ENCODE data around the gene PROCA1.

DNA sequence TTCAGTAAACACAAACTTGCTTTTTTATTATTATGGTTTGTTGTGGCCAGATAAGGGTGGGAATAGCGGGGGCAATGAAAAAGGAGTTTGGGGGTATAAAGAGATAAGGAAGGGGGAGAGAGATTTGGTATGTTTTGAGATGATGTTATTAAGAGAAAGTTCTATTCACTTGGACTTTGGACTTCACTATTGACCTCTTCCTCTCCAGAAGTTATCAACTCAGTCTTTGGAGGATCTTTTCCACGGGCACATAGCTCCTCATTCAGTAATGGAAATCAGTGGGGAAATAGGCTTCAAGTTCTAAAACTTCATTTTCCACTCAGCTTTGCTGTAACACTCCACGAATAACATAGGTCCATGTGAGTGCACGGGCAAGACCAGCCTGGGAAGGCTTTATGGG is 23.2 kb downstream of the PROCA1 start:
- no peak for TF ChIP-seq SIN3A (IDR thresholded peaks at IDR 0.05; ENCODE audit: borderline replicate concordance in 2 of 2, control insufficient read depth in 1 of 2, low read depth in 2 of 2, low read length in 2 of 2)
- no peak for TF ChIP-seq HOXB6 (CRISPR knock-in tag; IDR thresholded peaks at IDR 0.05; ENCODE audit: borderline replicate concordance)
- TF ChIP-seq, protein P1, sequence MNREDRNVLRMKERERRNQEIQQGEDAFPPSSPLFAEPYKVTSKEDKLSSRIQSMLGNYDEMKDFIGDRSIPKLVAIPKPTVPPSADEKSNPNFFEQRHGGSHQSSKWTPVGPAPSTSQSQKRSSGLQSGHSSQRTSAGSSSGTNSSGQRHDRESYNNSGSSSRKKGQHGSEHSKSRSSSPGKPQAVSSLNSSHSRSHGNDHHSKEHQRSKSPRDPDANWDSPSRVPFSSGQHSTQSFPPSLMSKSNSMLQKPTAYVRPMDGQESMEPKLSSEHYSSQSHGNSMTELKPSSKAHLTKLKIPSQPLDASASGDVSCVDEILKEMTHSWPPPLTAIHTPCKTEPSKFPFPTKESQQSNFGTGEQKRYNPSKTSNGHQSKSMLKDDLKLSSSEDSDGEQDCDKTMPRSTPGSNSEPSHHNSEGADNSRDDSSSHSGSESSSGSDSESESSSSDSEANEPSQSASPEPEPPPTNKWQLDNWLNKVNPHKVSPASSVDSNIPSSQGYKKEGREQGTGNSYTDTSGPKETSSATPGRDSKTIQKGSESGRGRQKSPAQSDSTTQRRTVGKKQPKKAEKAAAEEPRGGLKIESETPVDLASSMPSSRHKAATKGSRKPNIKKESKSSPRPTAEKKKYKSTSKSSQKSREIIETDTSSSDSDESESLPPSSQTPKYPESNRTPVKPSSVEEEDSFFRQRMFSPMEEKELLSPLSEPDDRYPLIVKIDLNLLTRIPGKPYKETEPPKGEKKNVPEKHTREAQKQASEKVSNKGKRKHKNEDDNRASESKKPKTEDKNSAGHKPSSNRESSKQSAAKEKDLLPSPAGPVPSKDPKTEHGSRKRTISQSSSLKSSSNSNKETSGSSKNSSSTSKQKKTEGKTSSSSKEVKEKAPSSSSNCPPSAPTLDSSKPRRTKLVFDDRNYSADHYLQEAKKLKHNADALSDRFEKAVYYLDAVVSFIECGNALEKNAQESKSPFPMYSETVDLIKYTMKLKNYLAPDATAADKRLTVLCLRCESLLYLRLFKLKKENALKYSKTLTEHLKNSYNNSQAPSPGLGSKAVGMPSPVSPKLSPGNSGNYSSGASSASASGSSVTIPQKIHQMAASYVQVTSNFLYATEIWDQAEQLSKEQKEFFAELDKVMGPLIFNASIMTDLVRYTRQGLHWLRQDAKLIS (CRISPR knock-in tag; IDR thresholded peaks at IDR 0.05) = no peak
- no peak for TF ChIP-seq GABPB1 (CRISPR knock-in tag; IDR thresholded peaks at IDR 0.05)
- TF ChIP-seq, protein P2, sequence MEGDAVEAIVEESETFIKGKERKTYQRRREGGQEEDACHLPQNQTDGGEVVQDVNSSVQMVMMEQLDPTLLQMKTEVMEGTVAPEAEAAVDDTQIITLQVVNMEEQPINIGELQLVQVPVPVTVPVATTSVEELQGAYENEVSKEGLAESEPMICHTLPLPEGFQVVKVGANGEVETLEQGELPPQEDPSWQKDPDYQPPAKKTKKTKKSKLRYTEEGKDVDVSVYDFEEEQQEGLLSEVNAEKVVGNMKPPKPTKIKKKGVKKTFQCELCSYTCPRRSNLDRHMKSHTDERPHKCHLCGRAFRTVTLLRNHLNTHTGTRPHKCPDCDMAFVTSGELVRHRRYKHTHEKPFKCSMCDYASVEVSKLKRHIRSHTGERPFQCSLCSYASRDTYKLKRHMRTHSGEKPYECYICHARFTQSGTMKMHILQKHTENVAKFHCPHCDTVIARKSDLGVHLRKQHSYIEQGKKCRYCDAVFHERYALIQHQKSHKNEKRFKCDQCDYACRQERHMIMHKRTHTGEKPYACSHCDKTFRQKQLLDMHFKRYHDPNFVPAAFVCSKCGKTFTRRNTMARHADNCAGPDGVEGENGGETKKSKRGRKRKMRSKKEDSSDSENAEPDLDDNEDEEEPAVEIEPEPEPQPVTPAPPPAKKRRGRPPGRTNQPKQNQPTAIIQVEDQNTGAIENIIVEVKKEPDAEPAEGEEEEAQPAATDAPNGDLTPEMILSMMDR (IDR thresholded peaks at IDR 0.05 in 2 of 3, conservative IDR thresholded peaks at IDR 0.05 in 1 of 3; ENCODE audit: insufficient read depth in 2 of 3, low read depth in 1 of 3, low read length in 3 of 3) = no peak
- no peak for TF ChIP-seq GATA2 (CRISPR knock-in tag; IDR thresholded peaks at IDR 0.05)
- TF ChIP-seq EP300 (IDR thresholded peaks at IDR 0.05; ENCODE audit: low read length) = no peak
- TF ChIP-seq POLR2AphosphoS2 (IDR thresholded peaks at IDR 0.05; ENCODE audit: low read length) = no peak
- TF ChIP-seq, protein P3, sequence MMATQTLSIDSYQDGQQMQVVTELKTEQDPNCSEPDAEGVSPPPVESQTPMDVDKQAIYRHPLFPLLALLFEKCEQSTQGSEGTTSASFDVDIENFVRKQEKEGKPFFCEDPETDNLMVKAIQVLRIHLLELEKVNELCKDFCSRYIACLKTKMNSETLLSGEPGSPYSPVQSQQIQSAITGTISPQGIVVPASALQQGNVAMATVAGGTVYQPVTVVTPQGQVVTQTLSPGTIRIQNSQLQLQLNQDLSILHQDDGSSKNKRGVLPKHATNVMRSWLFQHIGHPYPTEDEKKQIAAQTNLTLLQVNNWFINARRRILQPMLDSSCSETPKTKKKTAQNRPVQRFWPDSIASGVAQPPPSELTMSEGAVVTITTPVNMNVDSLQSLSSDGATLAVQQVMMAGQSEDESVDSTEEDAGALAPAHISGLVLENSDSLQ (IDR thresholded peaks at IDR 0.05) = no peak
- no peak for TF ChIP-seq MXI1 (IDR thresholded peaks at IDR 0.05; ENCODE audit: low read depth, low read length)
